H1 (cell line): Measurements from ENCODE around the gene R3HDM2. TPM values are rescaled to one million over a fixed set of nuclear protein-coding genes. Genes with fewer than 3 reads are reported as not detected.

Experiments used
- CTCF ChIA-PET: fragments of 300-600 bp; sonication (Branson Sonifier 250); formaldehyde crosslinking; loops from one replicate; lab custom pipeline; 2021; ENCODE audit not compliant: partially characterized antibody; lab: Charles Lee
- POLR2A ChIA-PET: fragments of 300-600 bp; sonication (Branson Sonifier 250); formaldehyde crosslinking; loops from one replicate; lab custom pipeline; 2021; ENCODE audit warnings: inconsistent platforms; ENCODE audit not compliant: partially characterized antibody; lab: Charles Lee
- DNase-seq, 2 experiments: peaks; one replicate each; pipeline versions ENCODE4 v3.0.0 to v3.0.0-alpha.2; 2010 to 2022; ENCODE audit warnings: low spot score in 2 of 2, low read depth in 1 of 2, mixed read lengths in 1 of 2
- FAIRE-seq: peaks from 2 replicates; lab custom pipeline; 2011; peaks lifted over from hg19 to GRCh38; lab: Jason Lieb, UNC
- H2AFZ ChIP-seq: 2 replicates; pipeline ENCODE4 v1.8.1; 2012; ENCODE audit warnings: low read length, inconsistent platforms
- H2AK5ac ChIP-seq: 2 replicates; pipeline ENCODE4 v1.6.1; 2013; ENCODE audit warnings: low read depth, low read length
- H2BK120ac ChIP-seq: replicated peaks from 2 replicates; pipeline ENCODE3; 2013; ENCODE audit warnings: low read depth, low read length, inconsistent platforms
- H2BK12ac ChIP-seq: 2 replicates; pipeline ENCODE4 v1.6.1; 2013; ENCODE audit warnings: low read depth, low read length
- H2BK15ac ChIP-seq: 2 replicates; pipeline ENCODE4 v1.6.1; 2013; ENCODE audit warnings: low read length
- H2BK20ac ChIP-seq: 2 replicates; pipeline ENCODE4 v1.6.1; 2013; ENCODE audit warnings: low read length
- H2BK5ac ChIP-seq: 2 replicates; pipeline ENCODE4 v1.6.1; 2013; ENCODE audit warnings: low read depth, low read length
- H3K14ac ChIP-seq: 2 replicates; pipeline ENCODE4 v1.6.1; 2013; ENCODE audit warnings: inconsistent platforms; ENCODE audit not compliant: insufficient read length
- H3K18ac ChIP-seq: 2 replicates; pipeline ENCODE4 v1.6.1; 2013; ENCODE audit warnings: low read length; ENCODE audit errors: extremely low read depth
- H3K23ac ChIP-seq: 2 replicates; pipeline ENCODE4 v1.6.1; 2013; ENCODE audit warnings: inconsistent platforms; ENCODE audit not compliant: insufficient read length
- H3K23me2 ChIP-seq: 2 replicates; pipeline ENCODE4 v1.6.1; 2013; ENCODE audit warnings: low read depth, low read length
- H3K27ac ChIP-seq: 2 replicates; pipeline ENCODE4 v1.6.1; 2011; ENCODE audit warnings: low read depth, low read length, inconsistent platforms
- H3K27me3 ChIP-seq, 4 experiments: replicated peaks in 1 of 4; 1 replicate in 1 of 4; 2 replicates in 3 of 4; pipeline versions ENCODE4 v1.6.1 to v1.8.1; 2011 to 2013; ENCODE audit warnings: low read length in 3 of 4, mild to moderate bottlenecking in 3 of 4, inconsistent platforms in 2 of 4, mixed read lengths in 2 of 4, moderate library complexity in 1 of 4; ENCODE audit not compliant: control insufficient read depth in 3 of 4, insufficient read depth in 3 of 4; ENCODE audit errors: extremely low read depth in 1 of 4
- H3K36me3 ChIP-seq, 4 experiments: 2 replicates each; pipeline versions ENCODE4 v1.6.1 to v1.8.1; 2011 to 2013; ENCODE audit warnings: mild to moderate bottlenecking in 4 of 4, low read length in 3 of 4, moderate library complexity in 2 of 4, control low read depth in 1 of 4, inconsistent platforms in 1 of 4; ENCODE audit not compliant: insufficient read depth in 4 of 4, control insufficient read depth in 2 of 4
- H3K4ac ChIP-seq: replicated peaks from 2 replicates; pipeline ENCODE3; 2013; ENCODE audit warnings: low read length, low read depth, mixed read lengths, inconsistent platforms; ENCODE audit not compliant: insufficient read length
- H3K4me1 ChIP-seq, 4 experiments: replicated peaks in 1 of 4; 1 replicate in 1 of 4; 2 replicates in 3 of 4; pipeline versions ENCODE4 v1.6.1 to v1.8.1; 2011 to 2013; ENCODE audit warnings: low read length in 3 of 4, inconsistent platforms in 2 of 4, mixed read lengths in 1 of 4; ENCODE audit not compliant: insufficient read depth in 4 of 4, control insufficient read depth in 3 of 4
- H3K4me2 ChIP-seq, 2 experiments: 2 replicates each; pipeline versions ENCODE4 v1.6.1 to v1.8.1; 2011 to 2013; ENCODE audit warnings: low read depth in 2 of 2, low read length in 2 of 2, control low read depth in 1 of 2, inconsistent platforms in 1 of 2, mild to moderate bottlenecking in 1 of 2; ENCODE audit not compliant: insufficient read depth in 1 of 2
- H3K4me3 ChIP-seq, 4 experiments: fragments of 200-600, 300-600 bp in 1 of 4; sonication (generic), shearing (Covaris generic), sonication (Bioruptor Twin) in 1 of 4; 2 replicates each; pipeline versions ENCODE4 v1.5.1 to v1.8.1; 2011 to 2016; ENCODE audit warnings: low read length in 4 of 4, low read depth in 3 of 4, control low read depth in 2 of 4, inconsistent platforms in 2 of 4, mild to moderate bottlenecking in 2 of 4, mixed read lengths in 1 of 4, moderate library complexity in 1 of 4; ENCODE audit not compliant: insufficient read depth in 2 of 4; ENCODE audit errors: extremely low read depth in 1 of 4
- H3K56ac ChIP-seq: replicated peaks from 2 replicates; pipeline ENCODE3; 2013; ENCODE audit warnings: low read depth, mild to moderate bottlenecking, mixed read lengths, low read length, inconsistent platforms; ENCODE audit not compliant: insufficient read length
- H3K79me1 ChIP-seq: 2 replicates; pipeline ENCODE4 v1.6.1; 2013; ENCODE audit warnings: low read depth, low read length, control low read depth
- H3K79me2 ChIP-seq, 2 experiments: 2 replicates each; pipeline versions ENCODE4 v1.6.1 to v1.8.1; 2012 to 2013; ENCODE audit warnings: low read length in 2 of 2, mild to moderate bottlenecking in 2 of 2, inconsistent platforms in 1 of 2; ENCODE audit not compliant: insufficient read depth in 2 of 2, control insufficient read depth in 1 of 2
- H3K9ac ChIP-seq, 4 experiments: replicated peaks in 1 of 4; 1 replicate in 1 of 4; 2 replicates in 3 of 4; pipeline versions ENCODE4 v1.6.1 to v1.8.1; 2011 to 2013; ENCODE audit warnings: low read depth in 3 of 4, low read length in 3 of 4, control low read depth in 2 of 4, mild to moderate bottlenecking in 2 of 4, moderate library complexity in 2 of 4, inconsistent platforms in 1 of 4; ENCODE audit errors: extremely low read depth in 1 of 4
- H3K9me3 ChIP-seq, 2 experiments: 2 replicates each; pipeline versions ENCODE4 v1.6.1 to v1.8.1; 2012 to 2013; ENCODE audit warnings: mild to moderate bottlenecking in 2 of 2, moderate library complexity in 2 of 2, control low read depth in 1 of 2, inconsistent platforms in 1 of 2, low read depth in 1 of 2, low read length in 1 of 2, mixed read lengths in 1 of 2; ENCODE audit not compliant: insufficient read depth in 2 of 2
- H4K20me1 ChIP-seq, 2 experiments: replicated peaks in 1 of 2; 2 replicates each; pipeline versions ENCODE3 to v1.8.1; 2011 to 2013; ENCODE audit warnings: inconsistent platforms in 2 of 2, low read length in 2 of 2, mild to moderate bottlenecking in 1 of 2; ENCODE audit not compliant: insufficient read depth in 2 of 2, control insufficient read depth in 1 of 2
- H4K5ac ChIP-seq: 2 replicates; pipeline ENCODE4 v1.6.1; 2013; ENCODE audit warnings: low read length, low read depth, mixed read lengths, inconsistent platforms; ENCODE audit not compliant: insufficient read length
- H4K8ac ChIP-seq: 2 replicates; pipeline ENCODE4 v1.8.0; 2013; ENCODE audit warnings: mild to moderate bottlenecking, moderate library complexity, low read length, inconsistent platforms; ENCODE audit not compliant: insufficient read depth; ENCODE audit errors: extremely low read depth
- H4K91ac ChIP-seq: replicated peaks from 2 replicates; pipeline ENCODE3; 2013; ENCODE audit warnings: low read length, mixed read lengths, inconsistent platforms; ENCODE audit not compliant: insufficient read length
- EGR1 ChIP-seq: IDR thresholded peaks from 2 replicates; pipeline ENCODE4 v1.6.1; 2011; ENCODE audit warnings: low read depth, low read length, borderline replicate concordance
- SAP30 ChIP-seq: fragments of 300-600 bp; sonication (generic); IDR thresholded peaks from 2 replicates; pipeline ENCODE4 v1.7.1; 2012; ENCODE audit warnings: low read length, moderate library complexity, mild to moderate bottlenecking, inconsistent platforms; ENCODE audit not compliant: insufficient read depth, insufficient replicate concordance
- SP1 ChIP-seq: IDR thresholded peaks from 2 replicates; pipeline ENCODE4 v1.6.1; 2011; ENCODE audit warnings: low read depth, low read length
- polyA plus RNA-seq, 7 experiments: library from polyadenylated mRNA; depleted of rRNA in 3 of 7; stranded (reverse) in 5 of 7; unstranded in 2 of 7; fragments of >200 nt in 5 of 7; fragments of 200-250 nt in 2 of 7; gene quantifications; 1 replicate in 5 of 7; 2 replicates in 1 of 7; 4 replicates in 1 of 7; pipeline versions ENCODE4 v1.2.1 to v1.2.3, GENCODE V29; 2011 to 2013; ENCODE audit warnings: missing spikeins in 2 of 7, mixed read lengths in 2 of 7
- total RNA-seq: library from RNA; stranded (reverse); fragmentation: NEBNext Ultra II Directional; extraction: Animal tissue kit (Norgen Biotek cat#: 25700); gene quantifications from 2 replicates; pipeline ENCODE4 v1.2.1, GENCODE V29; 2021

The R3HDM2 gene
- total and polyA plus RNA-seq, 2 of the 8 experiments (the other 6 are each of a cell fraction or from before 2014, with no cell fraction given): 25.6 to 27.0 TPM

- Histone ChIP-seq H3K56ac (no peak overlapping the region), H3K4me3 (no peak overlapping the region), H3K4ac (no peak overlapping the region), H3K27ac (no peak overlapping the region), H2AFZ (no peak overlapping the region), H3K4me1 (peaks cover 0 to 1% (median under 1%) of the 10 kb centered on the region in 4 experiments; a peak in 3 of 7 replicates), H2BK20ac (no peak overlapping the region), H2AK5ac (no peak overlapping the region), H4K8ac (no peak overlapping the region), H3K79me1 (no peaks in the 10 kb centered on the region; the same call in 1 of the 2 replicates), H3K14ac (no peak overlapping the region), H3K23ac (no peak overlapping the region), H3K9ac (no peak overlapping the region), H4K20me1 (peaks cover 0 to 2% of the 10 kb centered on the region in 2 experiments), H2BK15ac (no peak overlapping the region), H3K79me2 (no peaks in the 10 kb centered on the region), H4K5ac (no peak overlapping the region), H4K91ac (no peak overlapping the region), H2BK120ac (no peak overlapping the region), H3K27me3 (no peaks in the 10 kb centered on the region), H3K18ac (no peak overlapping the region), H2BK12ac (no peak overlapping the region), H3K4me2 (no peak overlapping the region), H3K9me3 (no peaks in the 10 kb centered on the region), H3K36me3 (peaks cover 0 to 16% (median 10%) of the 10 kb centered on the region in 4 experiments; a peak in 7 of 8 replicates), H2BK5ac (no peak overlapping the region), H3K23me2 (no peaks in the 10 kb centered on the region)
- FAIRE-seq (no peak), DNase-seq (no peak)
- ChIA-PET CTCF (interaction anchor here (1.6 to 7.9 kb wide), 7 partner anchors 11 to 195 kb away, joined by 3 to 74 read pairs (median 14); partner anchors contain the start of gene STAC3), POLR2A (interaction anchor here (0.6 to 1.1 kb wide), 2 partner anchors 29 to 337 kb away, joined by 3 to 4 read pairs; no protein-coding TSS in a partner anchor)
- no peak for TF ChIP-seq SAP30
- no peak for TF ChIP-seq EGR1
- TF ChIP-seq SP1: no peak
Measured at GRCh38 chr12:57266681-57267080, 164.2 kb downstream of the R3HDM2 start.
